HEK293 (cell line): ENCODE measurements around the gene UBXN10.

Experiments used
- CTCF ChIA-PET: fragments of 350-600 bp; formaldehyde crosslinking; extraction: SDS; loops from one replicate; lab custom pipeline; 2021; ENCODE audit warnings: antibody characterized with exemption; lab: Yijun Ruan, JAX
- POLR2A ChIA-PET: fragments of 300-600 bp; formaldehyde crosslinking; extraction: SDS; loops from one replicate; lab custom pipeline; 2020; ENCODE audit warnings: antibody characterized with exemption, inconsistent platforms; lab: Yijun Ruan, JAX
- H3K27ac ChIP-seq: fragments of 200-500 bp; sonication (Bioruptor generic); 2 replicates; pipeline ENCODE4 v1.5.1; 2014; ENCODE audit warnings: low read depth, low read length, control low read depth, inconsistent platforms; ENCODE audit errors: extremely low read depth
- H3K36me3 ChIP-seq, 2 experiments: fragments of 200-500 bp in 1 of 2; sonication (Bioruptor generic) in 1 of 2; 1 replicate in 1 of 2; 2 replicates in 1 of 2; pipeline ENCODE4 v1.5.1; 2014 to 2017; ENCODE audit warnings: inconsistent platforms in 2 of 2, low read length in 2 of 2; ENCODE audit not compliant: control insufficient read depth in 2 of 2, insufficient read depth in 1 of 2
- H3K4me1 ChIP-seq: fragments of 200-500 bp; sonication (Bioruptor generic); 2 replicates; pipeline ENCODE4 v1.5.1; 2014; ENCODE audit warnings: mild to moderate bottlenecking, low read length, inconsistent platforms; ENCODE audit not compliant: control insufficient read depth, insufficient read depth
- H3K4me3 ChIP-seq: 2 replicates; pipeline ENCODE4 v1.5.1; 2011; ENCODE audit warnings: low read depth, mild to moderate bottlenecking, control low read depth, low read length, moderate library complexity
- H3K9me3 ChIP-seq: fragments of 200-500 bp; sonication (Bioruptor generic); 2 replicates; pipeline ENCODE4 v1.5.1; 2014; ENCODE audit warnings: low read depth, low read length, inconsistent platforms; ENCODE audit not compliant: control insufficient read depth, insufficient read depth
- HOXD13 ChIP-seq: sonication (generic); formaldehyde crosslinking; IDR thresholded peaks from 2 replicates; pipeline ENCODE4 v1.8.0; 2022; ENCODE audit warnings: missing genetic modification reagents, borderline replicate concordance
- INSM2 ChIP-seq: fragments of 450-650 bp; formaldehyde crosslinking; IDR thresholded peaks from 2 replicates; pipeline ENCODE4 v1.5.1; 2016; ENCODE audit warnings: missing biosample characterization, missing genetic modification characterization
- PRDM10 ChIP-seq: fragments of 450-650 bp; formaldehyde crosslinking; IDR thresholded peaks from 2 replicates; pipeline ENCODE4 v1.5.1; 2016; ENCODE audit warnings: missing biosample characterization, missing genetic modification characterization
- PRDM4 ChIP-seq: fragments of 450-650 bp; formaldehyde crosslinking; IDR thresholded peaks from 2 replicates; pipeline ENCODE4 v1.5.1; 2017; ENCODE audit warnings: missing biosample characterization, missing genetic modification characterization
- SCRT1 ChIP-seq: fragments of 450-650 bp; formaldehyde crosslinking; IDR thresholded peaks from 2 replicates; pipeline ENCODE4 v1.5.1; 2016; ENCODE audit warnings: missing biosample characterization, missing genetic modification characterization, borderline replicate concordance
- SCRT2 ChIP-seq: fragments of 450-650 bp; formaldehyde crosslinking; IDR thresholded peaks from 2 replicates; pipeline ENCODE4 v1.5.1; 2016; ENCODE audit warnings: missing biosample characterization, missing genetic modification characterization
- ZBTB17 ChIP-seq: fragments of 450-650 bp; formaldehyde crosslinking; IDR thresholded peaks from 2 replicates; pipeline ENCODE4 v1.5.1; 2016; ENCODE audit warnings: missing biosample characterization, missing genetic modification characterization
- ZNF138 ChIP-seq: fragments of 450-650 bp; formaldehyde crosslinking; IDR thresholded peaks from 2 replicates; pipeline ENCODE4 v1.5.1; 2016; ENCODE audit warnings: missing biosample characterization, missing genetic modification characterization, borderline replicate concordance
- ZNF146 ChIP-seq: fragments of 450-650 bp; formaldehyde crosslinking; IDR thresholded peaks from 2 replicates; pipeline ENCODE4 v1.5.1; 2016; ENCODE audit warnings: missing biosample characterization, missing genetic modification characterization
- ZNF16 ChIP-seq: fragments of 450-650 bp; formaldehyde crosslinking; IDR thresholded peaks from 2 replicates; pipeline ENCODE4 v1.5.1; 2016; ENCODE audit warnings: low read depth, missing biosample characterization, missing genetic modification characterization
- ZNF175 ChIP-seq: fragments of 450-650 bp; formaldehyde crosslinking; IDR thresholded peaks from 2 replicates; pipeline ENCODE4 v1.5.1; 2016; ENCODE audit warnings: missing biosample characterization, missing genetic modification characterization
- ZNF280C ChIP-seq: fragments of 450-650 bp; formaldehyde crosslinking; IDR thresholded peaks from 2 replicates; pipeline ENCODE4 v1.5.1; 2016; ENCODE audit warnings: missing biosample characterization, missing genetic modification characterization
- ZNF280D ChIP-seq: fragments of 450-650 bp; formaldehyde crosslinking; IDR thresholded peaks from 2 replicates; pipeline ENCODE4 v1.5.1; 2016; ENCODE audit warnings: missing biosample characterization, missing genetic modification characterization
- ZNF350 ChIP-seq: fragments of 450-650 bp; formaldehyde crosslinking; IDR thresholded peaks from 2 replicates; pipeline ENCODE4 v1.5.0; 2017; ENCODE audit warnings: missing biosample characterization, mild to moderate bottlenecking, missing genetic modification characterization
- ZNF391 ChIP-seq: fragments of 450-650 bp; formaldehyde crosslinking; IDR thresholded peaks from 2 replicates; pipeline ENCODE4 v1.5.1; 2016; ENCODE audit warnings: low read depth, missing biosample characterization, missing genetic modification characterization, borderline replicate concordance
- ZNF510 ChIP-seq: fragments of 450-650 bp; formaldehyde crosslinking; IDR thresholded peaks from 2 replicates; pipeline ENCODE4 v1.5.1; 2018; ENCODE audit warnings: mild to moderate bottlenecking, missing genetic modification characterization, missing biosample characterization; ENCODE audit not compliant: insufficient replicate concordance
- ZNF521 ChIP-seq: fragments of 450-650 bp; formaldehyde crosslinking; IDR thresholded peaks from 2 replicates; pipeline ENCODE4 v1.5.1; 2017; ENCODE audit warnings: missing biosample characterization, mild to moderate bottlenecking, missing genetic modification characterization
- ZNF529 ChIP-seq: fragments of 450-650 bp; formaldehyde crosslinking; IDR thresholded peaks from 2 replicates; pipeline ENCODE4 v1.5.1; 2017; ENCODE audit warnings: missing genetic modification characterization, missing biosample characterization; ENCODE audit not compliant: insufficient replicate concordance
- ZNF555 ChIP-seq: fragments of 450-650 bp; formaldehyde crosslinking; conservative IDR thresholded peaks from 2 replicates; pipeline ENCODE4 v1.5.1; 2017; ENCODE audit warnings: missing biosample characterization, mild to moderate bottlenecking, missing genetic modification characterization, inconsistent platforms
- ZNF571 ChIP-seq: fragments of 450-650 bp; formaldehyde crosslinking; IDR thresholded peaks from 2 replicates; pipeline ENCODE4 v1.5.0; 2017; ENCODE audit warnings: missing biosample characterization, missing genetic modification characterization
- ZNF654 ChIP-seq: fragments of 450-650 bp; formaldehyde crosslinking; IDR thresholded peaks from 2 replicates; pipeline ENCODE4 v1.5.1; 2016; ENCODE audit warnings: low read depth, missing biosample characterization, missing genetic modification characterization
- ZNF664 ChIP-seq: fragments of 450-650 bp; formaldehyde crosslinking; IDR thresholded peaks from 2 replicates; pipeline ENCODE4 v1.5.1; 2016; ENCODE audit warnings: missing biosample characterization, missing genetic modification characterization
- ZNF791 ChIP-seq: fragments of 450-650 bp; formaldehyde crosslinking; IDR thresholded peaks from 2 replicates; pipeline ENCODE4 v1.5.1; 2016; ENCODE audit warnings: missing biosample characterization, missing genetic modification characterization
- ZSCAN23 ChIP-seq: fragments of 450-650 bp; formaldehyde crosslinking; IDR thresholded peaks from 2 replicates; pipeline ENCODE4 v1.5.1; 2016; ENCODE audit warnings: missing biosample characterization, missing genetic modification characterization

UBXN10 gene

GRCh38 chr1:20220036-20220435 is 34.1 kb downstream of the UBXN10 start:
- ChIA-PET POLR2A (no interaction called here), CTCF (interaction anchor here (0.7 to 5.9 kb wide), 5 partner anchors 25 to 552 kb away, joined by 3 to 41 read pairs (median 4); no protein-coding TSS in a partner anchor)
- no peaks in the 10 kb centered on the region for H3K4me1 ChIP-seq
- TF ChIP-seq INSM2 (tag by site-specific recombination) (no peak), PRDM10 (tag by site-specific recombination) (no peak), ZNF529 (tag by site-specific recombination) (no peak), ZNF175 (tag by site-specific recombination) (no peak), ZNF146 (no peak), HOXD13 (CRISPR knock-in tag) (no peak), ZNF350 (no peak), ZNF138 (tag by site-specific recombination) (no peak), ZNF664 (no peak), PRDM4 (tag by site-specific recombination) (no peak), ZSCAN23 (tag by site-specific recombination) (no peak), ZNF654 (tag by site-specific recombination) (no peak), ZNF555 (tag by site-specific recombination) (no peak), ZNF791 (no peak), SCRT2 (no peak), ZNF571 (no peak), ZBTB17 (tag by site-specific recombination) (no peak)
- H3K36me3 ChIP-seq: no peaks in the 10 kb centered on the region
- H3K9me3 ChIP-seq: no peaks in the 10 kb centered on the region
- H3K27ac ChIP-seq: no peak overlapping the region
- no peak overlapping the region for H3K4me3 ChIP-seq

GRCh38 chr1:20223106-20223505 is 37.2 kb downstream of the UBXN10 start:
- ChIA-PET POLR2A (no interaction called here), CTCF (interaction anchor here (0.7 kb wide), 1 partner anchor 11 kb away, joined by 7 read pairs; no protein-coding TSS in a partner anchor)
- Histone ChIP-seq H3K27ac (no peak overlapping the region), H3K36me3 (no peaks in the 10 kb centered on the region), H3K4me1 (no peaks in the 10 kb centered on the region), H3K4me3 (no peak overlapping the region), H3K9me3 (no peaks in the 10 kb centered on the region)
- TF ChIP-seq ZNF280C (tag by site-specific recombination): no peak
- TF ChIP-seq SCRT1 (tag by site-specific recombination): no peak
- TF ChIP-seq ZNF391 (tag by site-specific recombination): no peak
- no peak for TF ChIP-seq ZNF521
- no peak for TF ChIP-seq ZNF16 (tag by site-specific recombination)
- TF ChIP-seq ZNF510 (tag by site-specific recombination): no peak
- no peak for TF ChIP-seq ZNF280D (tag by site-specific recombination)
